ENCODE results near the gene MARCKSL1. TPM values are rescaled to one million over a fixed set of nuclear protein-coding genes. Genes with fewer than 3 reads are reported as not detected.

MARCKSL1 gene
- total RNA-seq, 1 experiment from 2014 or later: 457 TPM

DNA sequence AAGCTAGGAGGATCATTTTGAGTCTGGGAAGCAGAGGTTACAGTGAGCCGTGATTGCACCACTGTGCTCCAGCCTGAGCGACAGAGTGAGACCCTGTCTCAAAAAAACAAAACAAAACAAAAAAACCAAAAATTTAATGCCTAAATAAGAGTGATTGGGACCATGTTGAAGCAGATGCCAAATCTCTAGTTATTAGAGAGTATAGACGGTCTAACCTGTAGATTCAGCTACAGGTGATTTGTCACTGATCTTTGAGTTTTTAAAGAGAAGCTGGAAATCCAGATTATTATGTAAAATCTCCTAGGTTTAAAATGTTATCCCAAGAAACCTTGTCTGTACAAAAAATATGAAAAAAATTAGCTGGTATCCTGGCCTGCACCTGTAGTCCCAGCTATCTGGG, 32.7 kb downstream of the MARCKSL1 start:
- Histone ChIP-seq H3K56ac (ENCODE audit: insufficient read length, low read depth, low read length) (no peak overlapping the region), H4K91ac (ENCODE audit: insufficient read length, low read depth, low read length) (no peak overlapping the region), H3K23me2 (ENCODE audit: insufficient read length, low read depth, low read length, poor library complexity, severe bottlenecking) (no peaks in the 10 kb centered on the region), H4K20me1 (ENCODE audit: control insufficient read depth, insufficient read depth, insufficient read length) (no peaks in the 10 kb centered on the region), H3K79me2 (ENCODE audit: insufficient read depth, low read length) (peaks cover 2% of the 10 kb centered on the region; the same call in 1 of the 2 replicates), H4K5ac (ENCODE audit: insufficient read length, low read depth, low read length) (no peak overlapping the region), H3T11ph (ENCODE audit: low read length) (no peak overlapping the region), H4K8ac (replicated peaks; ENCODE audit: insufficient read length, low read depth, low read length) (no peak overlapping the region), H2AFZ (ENCODE audit: low read length) (no peak overlapping the region), H2BK5ac (ENCODE audit: insufficient read length, low read length) (no peak overlapping the region), H2BK20ac (ENCODE audit: low read depth, low read length, poor library complexity, severe bottlenecking) (no peak overlapping the region), H2BK15ac (ENCODE audit: low read depth, low read length) (no peak overlapping the region), H3K79me1 (ENCODE audit: insufficient read depth, low read depth, low read length, poor library complexity, severe bottlenecking) (peaks cover 8% of the 10 kb centered on the region), H3K27ac (ENCODE audit: insufficient read length, low read depth, low read length) (no peak overlapping the region), H3K23ac (ENCODE audit: insufficient read length, low read depth, low read length) (no peak overlapping the region), H3K4ac (ENCODE audit: low read depth, low read length) (no peak overlapping the region), H3K4me1 (ENCODE audit: insufficient read depth, low read length) (no peaks in the 10 kb centered on the region), H3K9ac (ENCODE audit: extremely low read depth, insufficient read length, low read length) (no peak overlapping the region), H3K4me2 (ENCODE audit: insufficient read depth, insufficient read length, low read length) (no peak overlapping the region), H3K9me3 (ENCODE audit: control insufficient read depth, low read depth, low read length) (no peaks in the 10 kb centered on the region), H3K18ac (ENCODE audit: insufficient read length, low read depth, low read length) (no peak overlapping the region), H2BK12ac (ENCODE audit: insufficient read length, low read depth, low read length) (no peak overlapping the region), H3K14ac (ENCODE audit: insufficient read depth, low read length) (no peak overlapping the region), H2AK5ac (ENCODE audit: insufficient read length, low read length) (no peak overlapping the region), H2BK120ac (ENCODE audit: low read depth, low read length, poor library complexity, severe bottlenecking) (no peak overlapping the region), H3K27me3 (ENCODE audit: insufficient read depth, low read length) (no peaks in the 10 kb centered on the region)
- WGBS (ENCODE audit: extremely low coverage, insufficient read length, low lambda C conversion rate): no CpG with 5 or more reads among the region's 3 CpGs
- no peak for DNase-seq
- TF ChIP-seq, protein P1, sequence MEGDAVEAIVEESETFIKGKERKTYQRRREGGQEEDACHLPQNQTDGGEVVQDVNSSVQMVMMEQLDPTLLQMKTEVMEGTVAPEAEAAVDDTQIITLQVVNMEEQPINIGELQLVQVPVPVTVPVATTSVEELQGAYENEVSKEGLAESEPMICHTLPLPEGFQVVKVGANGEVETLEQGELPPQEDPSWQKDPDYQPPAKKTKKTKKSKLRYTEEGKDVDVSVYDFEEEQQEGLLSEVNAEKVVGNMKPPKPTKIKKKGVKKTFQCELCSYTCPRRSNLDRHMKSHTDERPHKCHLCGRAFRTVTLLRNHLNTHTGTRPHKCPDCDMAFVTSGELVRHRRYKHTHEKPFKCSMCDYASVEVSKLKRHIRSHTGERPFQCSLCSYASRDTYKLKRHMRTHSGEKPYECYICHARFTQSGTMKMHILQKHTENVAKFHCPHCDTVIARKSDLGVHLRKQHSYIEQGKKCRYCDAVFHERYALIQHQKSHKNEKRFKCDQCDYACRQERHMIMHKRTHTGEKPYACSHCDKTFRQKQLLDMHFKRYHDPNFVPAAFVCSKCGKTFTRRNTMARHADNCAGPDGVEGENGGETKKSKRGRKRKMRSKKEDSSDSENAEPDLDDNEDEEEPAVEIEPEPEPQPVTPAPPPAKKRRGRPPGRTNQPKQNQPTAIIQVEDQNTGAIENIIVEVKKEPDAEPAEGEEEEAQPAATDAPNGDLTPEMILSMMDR (conservative IDR thresholded peaks at IDR 0.05): no peak
- Mint-ChIP-seq H3K4me1 (0 out of 4 replicates have a peak, but pooled peaks cover 0 to 4% of the 10 kb centered on the region in 2 experiments), H3K27me3 (ENCODE audit: low read depth) (no peaks in the 10 kb centered on the region), H3K9me3 (peaks cover 2 to 6% of the 10 kb centered on the region in 2 experiments; a peak in 3 of 5 replicates), H3K27ac (no peak overlapping the region), H3K36me3 (ENCODE audit: insufficient read depth in 1 of 3, low read depth in 3 of 3) (peaks cover 26 to 61% (median 44%) of the 10 kb centered on the region in 3 experiments), H3K4me3 (no peak overlapping the region)

Data from H9 (cell line).